ENCODE data around the gene TSPO. TPM values are rescaled to one million over a fixed set of nuclear protein-coding genes. Genes with fewer than 3 reads are reported as not detected.

The TSPO gene
- total RNA-seq, 1 experiment from 2014 or later = 308 TPM

- H3K27me3 Mint-ChIP-seq (ENCODE audit: insufficient read depth, unreplicated experiment) = no peaks in the 10 kb centered on the region
- TF ChIP-seq, protein P1, sequence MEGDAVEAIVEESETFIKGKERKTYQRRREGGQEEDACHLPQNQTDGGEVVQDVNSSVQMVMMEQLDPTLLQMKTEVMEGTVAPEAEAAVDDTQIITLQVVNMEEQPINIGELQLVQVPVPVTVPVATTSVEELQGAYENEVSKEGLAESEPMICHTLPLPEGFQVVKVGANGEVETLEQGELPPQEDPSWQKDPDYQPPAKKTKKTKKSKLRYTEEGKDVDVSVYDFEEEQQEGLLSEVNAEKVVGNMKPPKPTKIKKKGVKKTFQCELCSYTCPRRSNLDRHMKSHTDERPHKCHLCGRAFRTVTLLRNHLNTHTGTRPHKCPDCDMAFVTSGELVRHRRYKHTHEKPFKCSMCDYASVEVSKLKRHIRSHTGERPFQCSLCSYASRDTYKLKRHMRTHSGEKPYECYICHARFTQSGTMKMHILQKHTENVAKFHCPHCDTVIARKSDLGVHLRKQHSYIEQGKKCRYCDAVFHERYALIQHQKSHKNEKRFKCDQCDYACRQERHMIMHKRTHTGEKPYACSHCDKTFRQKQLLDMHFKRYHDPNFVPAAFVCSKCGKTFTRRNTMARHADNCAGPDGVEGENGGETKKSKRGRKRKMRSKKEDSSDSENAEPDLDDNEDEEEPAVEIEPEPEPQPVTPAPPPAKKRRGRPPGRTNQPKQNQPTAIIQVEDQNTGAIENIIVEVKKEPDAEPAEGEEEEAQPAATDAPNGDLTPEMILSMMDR (IDR thresholded peaks at IDR 0.05; ENCODE audit: unreplicated experiment) = no peak
- H3K4me1 Mint-ChIP-seq (ENCODE audit: insufficient read depth, unreplicated experiment) = peaks cover 25% of the 10 kb centered on the region
- intact Hi-C loops (cut with micrococcal nuclease) = no loop called here
- ChIA-PET CTCF (interaction anchor here (0.6 to 1.6 kb wide), 3 partner anchors 8 to 775 kb away, joined by 3 to 5 read pairs (median 3); no protein-coding TSS in a partner anchor), POLR2A (no interaction called here)
- no peak overlapping the region for H3K27ac Mint-ChIP-seq (ENCODE audit: low read depth, unreplicated experiment)
- H3K4me3 Mint-ChIP-seq (ENCODE audit: unreplicated experiment) = no peak overlapping the region
- H3K36me3 Mint-ChIP-seq (ENCODE audit: insufficient read depth, unreplicated experiment) = peaks cover 59% of the 10 kb centered on the region
- no peaks in the 10 kb centered on the region for H3K9me3 Mint-ChIP-seq (ENCODE audit: unreplicated experiment)
- DNase-seq (ENCODE audit: unreplicated experiment) = no peak
- no TSS peak for BruUV-seq (replicated peaks)
Observed at GRCh38 chr22:43160497-43161126, 9.3 kb downstream of the TSPO start.

- no TSS peak for BruUV-seq (replicated peaks)
- CTCF ChIA-PET = interaction anchor here (1.1 to 1.6 kb wide), 3 partner anchors 70 to 295 kb away, joined by 3 to 5 read pairs (median 3); no protein-coding TSS in a partner anchor
- POLR2A ChIA-PET = interaction anchor here (0.6 to 2.7 kb wide), 6 partner anchors 10 to 802 kb away, joined by 3 to 33 read pairs (median 4); partner anchors contain the start of gene TTLL12
Observed at GRCh38 chr22:43162412-43163150, 11.2 kb downstream of the TSPO start.

DNA sequence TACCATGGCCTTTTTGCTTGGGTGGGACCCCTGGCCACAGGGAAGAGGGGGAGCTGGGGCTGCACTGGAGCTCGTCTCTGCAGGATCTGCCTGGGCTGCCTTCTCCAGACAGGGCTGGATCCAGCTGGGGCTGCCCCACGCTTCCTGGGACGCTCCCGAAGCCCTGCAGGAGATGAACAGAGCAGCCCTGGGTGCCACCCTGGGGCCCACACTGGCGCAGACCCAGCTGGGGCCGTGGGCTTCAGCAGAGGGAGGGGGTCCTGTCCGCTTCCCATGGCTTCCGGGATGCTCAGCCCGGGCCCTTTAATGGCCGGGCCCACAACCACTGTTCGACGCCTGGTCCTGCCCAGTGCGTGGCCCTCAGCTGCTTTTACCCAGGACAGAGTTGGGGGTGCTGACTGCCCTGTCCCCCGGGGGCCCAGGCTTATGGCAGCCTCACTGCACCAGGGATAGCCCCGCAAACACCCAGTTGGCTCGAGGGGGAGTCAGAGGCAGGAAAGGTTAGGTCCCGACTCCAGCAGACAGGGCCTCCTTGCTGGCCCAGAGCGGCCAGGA is 12.0 kb downstream of the TSPO start:
- peak overlapping the region; percentile 22 for H3K4me3 Mint-ChIP-seq (ENCODE audit: unreplicated experiment)
- H3K36me3 Mint-ChIP-seq (ENCODE audit: insufficient read depth, unreplicated experiment) = peaks cover 47% of the 10 kb centered on the region
- no peaks in the 10 kb centered on the region for H3K9me3 Mint-ChIP-seq (ENCODE audit: unreplicated experiment)
- peak overlapping the region; percentile 74 for H3K27ac Mint-ChIP-seq (ENCODE audit: low read depth, unreplicated experiment)
- intact Hi-C loops (cut with micrococcal nuclease) = no loop called here
- CTCF ChIA-PET = interaction anchor here (1.1 kb wide), 1 partner anchor 71 kb away, joined by 3 read pairs; no protein-coding TSS in a partner anchor
- DNase-seq (ENCODE audit: unreplicated experiment) = no peak
- H3K4me1 Mint-ChIP-seq (ENCODE audit: insufficient read depth, unreplicated experiment) = peaks cover 17% of the 10 kb centered on the region
- TF ChIP-seq, protein P1 (IDR thresholded peaks at IDR 0.05; ENCODE audit: unreplicated experiment) = no peak
- no peaks in the 10 kb centered on the region for H3K27me3 Mint-ChIP-seq (ENCODE audit: insufficient read depth, unreplicated experiment)
- no TSS peak for BruUV-seq (replicated peaks)
- POLR2A ChIA-PET = interaction anchor here (0.6 to 2.7 kb wide), 14 partner anchors 10 to 534 kb away, joined by 3 to 33 read pairs (median 3); partner anchors contain the start of gene TTLL12

More at GRCh38 chr22:43162412-43163150, 11.2 kb downstream of the TSPO start:
- H3K36me3 Mint-ChIP-seq (ENCODE audit: insufficient read depth, unreplicated experiment) = peaks cover 48% of the 10 kb centered on the region
- intact Hi-C loops (cut with micrococcal nuclease) = no loop called here
- TF ChIP-seq, protein P1 (IDR thresholded peaks at IDR 0.05; ENCODE audit: unreplicated experiment) = no peak
- no peak for DNase-seq (ENCODE audit: unreplicated experiment)
- no peaks in the 10 kb centered on the region for H3K27me3 Mint-ChIP-seq (ENCODE audit: insufficient read depth, unreplicated experiment)
- H3K9me3 Mint-ChIP-seq (ENCODE audit: unreplicated experiment) = no peaks in the 10 kb centered on the region
- H3K27ac Mint-ChIP-seq (ENCODE audit: low read depth, unreplicated experiment) = no peak overlapping the region
- peaks cover 21% of the 10 kb centered on the region for H3K4me1 Mint-ChIP-seq (ENCODE audit: insufficient read depth, unreplicated experiment)
- no peak overlapping the region for H3K4me3 Mint-ChIP-seq (ENCODE audit: unreplicated experiment)

DNA sequence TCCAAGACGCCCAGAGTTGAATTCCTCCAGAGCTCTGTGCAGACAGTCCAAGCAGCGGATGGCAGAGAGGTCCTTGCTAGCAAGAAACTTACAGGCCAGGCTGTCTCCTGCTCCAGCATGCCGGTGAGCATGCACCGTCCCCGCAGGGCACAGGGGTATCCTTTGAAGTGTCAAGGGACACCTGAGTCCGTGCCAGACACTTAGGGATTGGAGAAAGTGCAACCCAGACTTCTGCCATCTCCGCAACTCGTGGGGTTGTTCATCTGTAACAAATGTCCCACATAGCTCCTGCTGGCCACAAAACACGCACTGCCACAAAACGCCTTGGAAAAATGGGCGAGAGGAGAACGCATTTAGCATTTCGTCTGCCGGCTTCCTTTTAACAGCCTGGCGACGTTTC is 13.3 kb downstream of the TSPO start:
- ChIA-PET POLR2A (interaction anchor here (0.5 to 2.7 kb wide), 9 partner anchors 9 to 1789 kb away, joined by 3 to 33 read pairs (median 3); partner anchors contain the start of genes BIK and TTLL12), CTCF (interaction anchor here (0.6 kb wide), 1 partner anchor 1468 kb away, joined by 3 read pairs; no protein-coding TSS in a partner anchor)
- H3K27ac Mint-ChIP-seq (ENCODE audit: low read depth, unreplicated experiment) = no peak overlapping the region
- no peak overlapping the region for H3K4me3 Mint-ChIP-seq (ENCODE audit: unreplicated experiment)
- no peaks in the 10 kb centered on the region for H3K9me3 Mint-ChIP-seq (ENCODE audit: unreplicated experiment)
- DNase-seq (ENCODE audit: unreplicated experiment) = no peak
- BruUV-seq (replicated peaks) = no TSS peak
- peaks cover 11% of the 10 kb centered on the region for H3K4me1 Mint-ChIP-seq (ENCODE audit: insufficient read depth, unreplicated experiment)
- TF ChIP-seq, protein P1 (IDR thresholded peaks at IDR 0.05; ENCODE audit: unreplicated experiment) = no peak
- intact Hi-C loops (cut with micrococcal nuclease) = no loop called here
- peaks cover 47% of the 10 kb centered on the region for H3K36me3 Mint-ChIP-seq (ENCODE audit: insufficient read depth, unreplicated experiment)
- H3K27me3 Mint-ChIP-seq (ENCODE audit: insufficient read depth, unreplicated experiment) = no peaks in the 10 kb centered on the region

Data from MCF 10A (cell line).